Smooth muscle cell (in vitro differentiated cells): ENCODE results near the gene NKX6-2. TPM values are rescaled to one million over a fixed set of nuclear protein-coding genes. Genes with fewer than 3 reads are reported as not detected.

Source experiments
- DNase-seq: peaks from one replicate; lab custom pipeline; 2025; ENCODE audit not compliant: unreplicated experiment; lab: John Stamatoyannopoulos, UW
- H2AFZ ChIP-seq: fragments of 200-600 bp; sonication (generic); 2 replicates; pipeline ENCODE4 v1.6.0; 2016; ENCODE audit warnings: antibody characterized with exemption, low read depth, mild to moderate bottlenecking
- H3F3A ChIP-seq: fragments of 200-600 bp; sonication (generic); 2 replicates; pipeline ENCODE4 v1.6.0; 2017; ENCODE audit warnings: antibody characterized with exemption, low read depth
- H3K27ac ChIP-seq: fragments of 200-600 bp; sonication (generic); 2 replicates; pipeline ENCODE4 v1.5.1; 2016; ENCODE audit warnings: low read depth, mild to moderate bottlenecking
- H3K27me3 ChIP-seq: fragments of 200-600 bp; sonication (generic); 2 replicates; pipeline ENCODE4 v1.6.1; 2016; ENCODE audit warnings: low read depth, mild to moderate bottlenecking
- H3K36me3 ChIP-seq: fragments of 200-600 bp; sonication (generic); 2 replicates; pipeline ENCODE4 v1.5.1; 2016; ENCODE audit warnings: low read depth
- H3K4me1 ChIP-seq: fragments of 200-600 bp; sonication (generic); 2 replicates; pipeline ENCODE4 v1.5.1; 2016; ENCODE audit warnings: low read depth
- H3K4me2 ChIP-seq: fragments of 200-600 bp; sonication (generic); 2 replicates; pipeline ENCODE4 v1.6.0; 2016; ENCODE audit warnings: mild to moderate bottlenecking
- H3K4me3 ChIP-seq: fragments of 200-600 bp; sonication (generic); 2 replicates; pipeline ENCODE4 v1.5.1; 2016; ENCODE audit warnings: mild to moderate bottlenecking
- H3K79me2 ChIP-seq: fragments of 200-600 bp; sonication (generic); 2 replicates; pipeline ENCODE4 v1.6.0; 2016; ENCODE audit warnings: low read depth, mild to moderate bottlenecking
- H3K9ac ChIP-seq: fragments of 200-600 bp; sonication (generic); 2 replicates; pipeline ENCODE4 v1.6.0; 2016; ENCODE audit warnings: low read depth
- H3K9me3 ChIP-seq: fragments of 200-600 bp; sonication (generic); replicated peaks from 2 replicates; pipeline ENCODE4 v1.5.1; 2016; ENCODE audit warnings: low read depth
- H4K20me1 ChIP-seq: fragments of 200-600 bp; sonication (generic); 2 replicates; pipeline ENCODE4 v1.6.0; 2016; ENCODE audit warnings: low read depth
- WGBS: methylation state at CpG from one replicate; pipeline ENCODE4 v1.1.7; 2016; ENCODE audit warnings: low lambda C conversion rate; 5-methylcytosine and 5-hydroxymethylcytosine counted together
- polyA plus RNA-seq: library from polyadenylated mRNA; unstranded; fragments of >200 nt; fragmentation: Nextera tagmentation; extraction: Ambion mirVana; gene quantifications from 2 replicates; pipeline ENCODE4 v1.2.1, GENCODE V29; 2016
- total RNA-seq: library from RNA; depleted of rRNA; stranded (reverse); fragments of >200 nt; gene quantifications from 2 replicates; pipeline ENCODE4 v1.2.3, GENCODE V29; 2014
- TF ChIP-seq, protein P1 (sequence below): fragments of 200-600 bp; sonication (generic); IDR thresholded peaks from 2 replicates; pipeline ENCODE4 v1.5.1; 2017; ENCODE audit warnings: borderline replicate concordance, mild to moderate bottlenecking, antibody characterized with exemption; ENCODE audit not compliant: insufficient read depth, poor library complexity, severe bottlenecking

The NKX6-2 gene
- total and polyA plus RNA-seq, 2 experiments from 2014 or later = 12.7 TPM; not detected in 1

DNA sequence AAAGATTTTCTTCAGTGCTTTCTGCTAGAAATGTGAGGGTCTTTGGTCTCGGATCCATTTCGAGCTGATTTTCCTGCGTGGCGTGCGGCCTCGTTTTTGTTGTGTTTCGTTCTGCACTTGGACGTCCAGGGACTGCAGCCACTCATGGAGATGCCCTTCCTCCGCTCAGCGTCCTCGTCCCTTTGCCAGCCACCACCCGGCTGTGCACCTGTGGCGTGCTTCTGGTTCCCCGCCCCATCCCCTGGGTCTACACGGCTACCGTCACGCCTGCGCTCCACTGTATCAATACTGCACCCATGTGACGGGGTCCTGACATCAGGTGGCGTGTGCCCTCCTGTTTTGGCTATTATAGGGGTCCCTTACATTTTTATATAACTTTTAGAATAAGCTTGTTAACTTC, 42.7 kb upstream of the NKX6-2 start:
- TF ChIP-seq, protein P1, sequence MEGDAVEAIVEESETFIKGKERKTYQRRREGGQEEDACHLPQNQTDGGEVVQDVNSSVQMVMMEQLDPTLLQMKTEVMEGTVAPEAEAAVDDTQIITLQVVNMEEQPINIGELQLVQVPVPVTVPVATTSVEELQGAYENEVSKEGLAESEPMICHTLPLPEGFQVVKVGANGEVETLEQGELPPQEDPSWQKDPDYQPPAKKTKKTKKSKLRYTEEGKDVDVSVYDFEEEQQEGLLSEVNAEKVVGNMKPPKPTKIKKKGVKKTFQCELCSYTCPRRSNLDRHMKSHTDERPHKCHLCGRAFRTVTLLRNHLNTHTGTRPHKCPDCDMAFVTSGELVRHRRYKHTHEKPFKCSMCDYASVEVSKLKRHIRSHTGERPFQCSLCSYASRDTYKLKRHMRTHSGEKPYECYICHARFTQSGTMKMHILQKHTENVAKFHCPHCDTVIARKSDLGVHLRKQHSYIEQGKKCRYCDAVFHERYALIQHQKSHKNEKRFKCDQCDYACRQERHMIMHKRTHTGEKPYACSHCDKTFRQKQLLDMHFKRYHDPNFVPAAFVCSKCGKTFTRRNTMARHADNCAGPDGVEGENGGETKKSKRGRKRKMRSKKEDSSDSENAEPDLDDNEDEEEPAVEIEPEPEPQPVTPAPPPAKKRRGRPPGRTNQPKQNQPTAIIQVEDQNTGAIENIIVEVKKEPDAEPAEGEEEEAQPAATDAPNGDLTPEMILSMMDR = no peak
- WGBS = 91% methylated on average over 20 of the region's 20 CpGs
- no peak overlapping the region for H3K4me3 ChIP-seq

DNA sequence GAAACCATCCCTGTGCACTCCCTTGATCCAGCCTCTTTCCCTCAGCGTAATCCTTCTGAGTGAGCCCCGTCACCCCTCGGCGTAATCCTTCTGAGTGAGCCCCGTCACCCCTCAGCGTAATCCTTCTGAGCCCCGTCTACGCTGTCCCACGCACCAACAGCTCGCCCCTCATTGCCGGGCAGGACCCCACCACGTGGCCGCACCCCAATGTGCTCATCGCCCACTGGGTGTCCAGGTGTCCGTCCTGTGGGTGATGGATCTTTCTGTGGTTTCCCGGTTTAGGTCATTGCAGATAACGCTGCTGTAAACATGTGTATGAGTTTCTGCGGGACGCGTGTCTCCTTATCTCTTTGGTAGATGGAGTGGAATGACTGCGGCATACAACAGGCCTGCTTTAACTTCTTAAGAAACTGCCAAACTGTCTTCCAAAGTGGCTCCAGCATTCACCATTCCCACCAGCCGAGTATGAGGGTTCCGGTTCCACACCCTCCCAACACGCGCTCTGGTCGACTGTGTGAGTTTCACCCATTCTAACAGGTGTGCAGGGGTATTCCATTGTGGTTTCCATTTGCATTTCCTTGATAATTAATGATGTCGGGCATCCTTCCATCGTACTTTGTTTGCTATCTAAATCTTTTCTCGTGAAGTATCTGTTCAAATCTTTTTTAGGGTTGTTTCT, 42.1 kb upstream of the NKX6-2 start:
- H3F3A ChIP-seq = no peaks in the 10 kb centered on the region
- no peak overlapping the region for H3K9ac ChIP-seq
- TF ChIP-seq, protein P1 = no peak
- no peaks in the 10 kb centered on the region for H3K9me3 ChIP-seq
- WGBS = 94% methylated on average over 29 of the region's 29 CpGs
- H3K4me1 ChIP-seq = no peaks in the 10 kb centered on the region
- H3K27me3 ChIP-seq = peaks cover 25% of the 10 kb centered on the region
- H3K27ac ChIP-seq = no peak overlapping the region
- no peak overlapping the region for H2AFZ ChIP-seq
- H4K20me1 ChIP-seq = no peaks in the 10 kb centered on the region
- H3K4me3 ChIP-seq = no peak overlapping the region
- no peak for DNase-seq
- no peaks in the 10 kb centered on the region for H3K79me2 ChIP-seq
- no peak overlapping the region for H3K4me2 ChIP-seq
- H3K36me3 ChIP-seq = no peaks in the 10 kb centered on the region

More for the DNA sequence above, 42.7 kb upstream of the NKX6-2 start:
- H2AFZ ChIP-seq = no peak overlapping the region
- no peaks in the 10 kb centered on the region for H3K79me2 ChIP-seq
- H4K20me1 ChIP-seq = no peaks in the 10 kb centered on the region
- no peak overlapping the region for H3K9ac ChIP-seq
- H3K27ac ChIP-seq = no peak overlapping the region
- H3K36me3 ChIP-seq = no peaks in the 10 kb centered on the region
- H3K9me3 ChIP-seq = no peaks in the 10 kb centered on the region
- H3K27me3 ChIP-seq = peaks cover 25% of the 10 kb centered on the region
- no peaks in the 10 kb centered on the region for H3F3A ChIP-seq
- H3K4me1 ChIP-seq = no peaks in the 10 kb centered on the region
- H3K4me2 ChIP-seq = no peak overlapping the region
- no peak for DNase-seq

DNA sequence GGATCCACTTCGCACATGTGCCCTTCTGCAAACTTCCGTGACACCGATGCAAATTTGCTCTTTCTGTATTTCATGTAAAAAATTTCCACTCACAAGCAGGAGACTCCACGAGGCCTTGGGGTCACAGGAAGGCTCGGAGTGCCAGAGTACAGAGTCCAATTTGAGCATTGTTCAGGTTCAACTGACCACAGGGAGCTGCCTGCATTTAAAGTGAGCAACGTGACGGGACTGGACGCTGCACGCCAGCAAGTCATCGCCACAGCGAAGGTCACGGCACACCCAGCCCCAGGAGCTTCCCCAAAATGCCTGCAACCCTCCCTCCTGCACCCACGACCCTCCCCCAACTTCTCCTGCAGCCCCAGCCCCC, 41.5 kb upstream of the NKX6-2 start:
- TF ChIP-seq, protein P1 = no peak
- Histone ChIP-seq H3F3A (no peaks in the 10 kb centered on the region), H3K9ac (no peak overlapping the region), H3K4me1 (no peaks in the 10 kb centered on the region), H4K20me1 (no peaks in the 10 kb centered on the region), H3K79me2 (no peaks in the 10 kb centered on the region), H3K4me2 (no peak overlapping the region), H3K9me3 (no peaks in the 10 kb centered on the region), H3K27me3 (peaks cover 25% of the 10 kb centered on the region), H3K4me3 (no peak overlapping the region), H2AFZ (no peak overlapping the region), H3K27ac (no peak overlapping the region), H3K36me3 (no peaks in the 10 kb centered on the region)
- 91% methylated on average over 13 of the region's 13 CpGs for WGBS
- DNase-seq = no peak
